Measurements from ENCODE around the gene NKX6-1. TPM values are rescaled to one million over a fixed set of nuclear protein-coding genes. Genes with fewer than 3 reads are reported as not detected.

NKX6-1 gene
- polyA plus RNA-seq, 1 experiment: 0.05 TPM

- CTCF ChIA-PET: no interaction called here
- Histone ChIP-seq H3K27me3 (ENCODE audit: control insufficient read depth, insufficient read depth, low read length) (peaks cover 90% of the 10 kb centered on the region), H3K9me3 (ENCODE audit: control insufficient read depth, insufficient read depth, low read length) (peaks cover 35% of the 10 kb centered on the region), H3K4me3 (ENCODE audit: low read depth, low read length) (no peak overlapping the region), H3K27ac (ENCODE audit: low read depth, low read length) (no peak overlapping the region)
- POLR2A ChIA-PET: no interaction called here
- no peak for TF ChIP-seq CTCF (IDR thresholded peaks at IDR 0.05; ENCODE audit: low read depth, low read length)
- no peak for DNase-seq (ENCODE audit: low read depth, low spot score)
Observed at GRCh38 chr4:84496331-84496705, 2.8 kb downstream of the NKX6-1 start.

GRCh38 chr4:84495794-84496261 lies 3.3 kb downstream of the NKX6-1 start:
- peaks cover 31% of the 10 kb centered on the region for H3K9me3 ChIP-seq (ENCODE audit: control insufficient read depth, insufficient read depth, low read length)
- H3K4me3 ChIP-seq (ENCODE audit: low read depth, low read length): no peak overlapping the region
- peaks cover 90% of the 10 kb centered on the region for H3K27me3 ChIP-seq (ENCODE audit: control insufficient read depth, insufficient read depth, low read length)
- CTCF ChIA-PET: interaction anchor here (2.1 kb wide), 1 partner anchor 8 kb away, joined by 12 read pairs; no protein-coding TSS in a partner anchor
- no peak overlapping the region for H3K27ac ChIP-seq (ENCODE audit: low read depth, low read length)
- DNase-seq (ENCODE audit: low read depth, low spot score): no peak
- TF ChIP-seq CTCF (IDR thresholded peaks at IDR 0.05; ENCODE audit: low read depth, low read length): no peak
- POLR2A ChIA-PET: no interaction called here

GRCh38 chr4:84495118-84495793 lies 3.8 kb downstream of the NKX6-1 start:
- Histone ChIP-seq H3K4me3 (ENCODE audit: low read depth, low read length) (no peak overlapping the region), H3K27me3 (ENCODE audit: control insufficient read depth, insufficient read depth, low read length) (peaks cover 88% of the 10 kb centered on the region), H3K27ac (ENCODE audit: low read depth, low read length) (no peak overlapping the region), H3K9me3 (ENCODE audit: control insufficient read depth, insufficient read depth, low read length) (peaks cover 31% of the 10 kb centered on the region)
- DNase-seq (ENCODE audit: low read depth, low spot score): no peak
- ChIA-PET CTCF (interaction anchor here (2.1 kb wide), 1 partner anchor 8 kb away, joined by 12 read pairs; no protein-coding TSS in a partner anchor), POLR2A (no interaction called here)
- no peak for TF ChIP-seq CTCF (IDR thresholded peaks at IDR 0.05; ENCODE audit: low read depth, low read length)

- Histone ChIP-seq H3K4me3 (ENCODE audit: low read depth, low read length) (no peak overlapping the region), H3K27me3 (ENCODE audit: control insufficient read depth, insufficient read depth, low read length) (peaks cover 88% of the 10 kb centered on the region), H3K27ac (ENCODE audit: low read depth, low read length) (no peak overlapping the region), H3K9me3 (ENCODE audit: control insufficient read depth, insufficient read depth, low read length) (peaks cover 27% of the 10 kb centered on the region)
- DNase-seq (ENCODE audit: low read depth, low spot score): no peak
- no peak for TF ChIP-seq CTCF (IDR thresholded peaks at IDR 0.05; ENCODE audit: low read depth, low read length)
- ChIA-PET POLR2A (no interaction called here), CTCF (interaction anchor here (0.6 to 2.1 kb wide), 3 partner anchors 9 to 849 kb away, joined by 3 to 12 read pairs (median 6); no protein-coding TSS in a partner anchor)
Observed at GRCh38 chr4:84494531-84494930, 4.6 kb downstream of the NKX6-1 start.

GRCh38 chr4:84494076-84494475 lies 5.0 kb downstream of the NKX6-1 start:
- Histone ChIP-seq H3K27me3 (ENCODE audit: control insufficient read depth, insufficient read depth, low read length) (peaks cover 88% of the 10 kb centered on the region), H3K4me3 (ENCODE audit: low read depth, low read length) (no peak overlapping the region), H3K27ac (ENCODE audit: low read depth, low read length) (no peak overlapping the region), H3K9me3 (ENCODE audit: control insufficient read depth, insufficient read depth, low read length) (peaks cover 23% of the 10 kb centered on the region)
- CTCF ChIA-PET: interaction anchor here (0.6 to 2.1 kb wide), 3 partner anchors 10 to 849 kb away, joined by 3 to 12 read pairs (median 6); no protein-coding TSS in a partner anchor
- no peak for DNase-seq (ENCODE audit: low read depth, low spot score)
- POLR2A ChIA-PET: no interaction called here
- no peak for TF ChIP-seq CTCF (IDR thresholded peaks at IDR 0.05; ENCODE audit: low read depth, low read length)

All from AG04450 (cell line).